ENCODE measurements around the gene ANO4. TPM values are rescaled to one million over a fixed set of nuclear protein-coding genes. Genes with fewer than 3 reads are reported as not detected.

ANO4 gene
- total and polyA plus RNA-seq, 7 donors: 0.03 to 0.11 (median 0.03) TPM; not detected in 4

DNA sequence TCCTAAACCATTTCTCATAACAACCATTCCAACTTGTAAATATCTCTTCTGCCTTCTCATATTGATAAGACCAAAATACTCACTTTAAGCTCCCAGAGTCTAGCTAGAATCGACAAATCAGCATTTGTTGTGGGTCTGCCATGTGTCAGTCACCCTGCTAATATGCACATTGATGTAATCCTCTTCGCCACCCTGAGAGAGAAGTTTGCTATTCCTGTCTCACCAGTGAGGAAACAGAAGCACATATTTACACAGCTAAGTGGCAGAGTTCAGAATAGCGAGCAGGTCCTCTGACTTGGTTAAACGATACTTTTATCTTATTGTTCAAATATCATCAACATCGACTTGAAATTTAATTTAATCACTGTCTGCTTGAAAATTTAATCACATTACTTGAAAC, 142.1 kb downstream of the ANO4 start:
- Histone ChIP-seq H3K9me3 (no peaks in the 10 kb centered on the region), H3K36me3 (ENCODE audit: insufficient read depth in 1 of 2, low read depth in 1 of 2) (no peaks in the 10 kb centered on the region), H3K4me3 (no peak overlapping the region), H3K4me1 (no peaks in the 10 kb centered on the region), H3K27me3 (ENCODE audit: insufficient read depth in 3 of 3, low read length in 2 of 3) (peaks cover 0 to 2% (median 0%) of the 10 kb centered on the region in 3 donors), H3K27ac (no peak overlapping the region)
- intact Hi-C loops (cut with DNase I): no loop called here
- ATAC-seq (no peak), DNase-seq (no peak)
- WGBS, 3 donors: 77 to 79% (median 79%) methylated on average over 5 of the region's 5 CpGs
- TF ChIP-seq, protein P1, sequence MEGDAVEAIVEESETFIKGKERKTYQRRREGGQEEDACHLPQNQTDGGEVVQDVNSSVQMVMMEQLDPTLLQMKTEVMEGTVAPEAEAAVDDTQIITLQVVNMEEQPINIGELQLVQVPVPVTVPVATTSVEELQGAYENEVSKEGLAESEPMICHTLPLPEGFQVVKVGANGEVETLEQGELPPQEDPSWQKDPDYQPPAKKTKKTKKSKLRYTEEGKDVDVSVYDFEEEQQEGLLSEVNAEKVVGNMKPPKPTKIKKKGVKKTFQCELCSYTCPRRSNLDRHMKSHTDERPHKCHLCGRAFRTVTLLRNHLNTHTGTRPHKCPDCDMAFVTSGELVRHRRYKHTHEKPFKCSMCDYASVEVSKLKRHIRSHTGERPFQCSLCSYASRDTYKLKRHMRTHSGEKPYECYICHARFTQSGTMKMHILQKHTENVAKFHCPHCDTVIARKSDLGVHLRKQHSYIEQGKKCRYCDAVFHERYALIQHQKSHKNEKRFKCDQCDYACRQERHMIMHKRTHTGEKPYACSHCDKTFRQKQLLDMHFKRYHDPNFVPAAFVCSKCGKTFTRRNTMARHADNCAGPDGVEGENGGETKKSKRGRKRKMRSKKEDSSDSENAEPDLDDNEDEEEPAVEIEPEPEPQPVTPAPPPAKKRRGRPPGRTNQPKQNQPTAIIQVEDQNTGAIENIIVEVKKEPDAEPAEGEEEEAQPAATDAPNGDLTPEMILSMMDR (IDR thresholded peaks at IDR 0.05): no peak

DNA sequence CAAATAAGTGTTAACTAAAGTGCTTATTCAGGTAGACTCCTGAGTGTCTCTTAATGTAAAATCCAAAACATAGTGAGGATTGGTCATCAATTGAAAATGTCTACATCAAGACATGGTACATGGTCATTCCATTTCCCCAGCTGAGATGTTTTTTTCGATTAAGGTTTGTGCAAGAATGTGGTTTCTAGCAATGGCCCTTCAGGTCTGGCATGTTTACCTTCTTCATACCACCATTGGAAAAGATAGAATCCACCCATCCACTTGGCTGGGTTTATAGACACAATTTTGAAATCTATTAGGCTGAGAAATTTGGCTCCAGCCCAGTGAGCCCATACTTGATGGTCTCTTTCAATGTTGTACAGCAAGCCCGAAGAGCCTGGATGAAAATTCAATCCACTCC, 145.9 kb downstream of the ANO4 start:
- Histone ChIP-seq H3K4me3 (no peak overlapping the region), H3K27me3 (ENCODE audit: insufficient read depth in 3 of 3, low read length in 2 of 3) (peaks cover 0 to 2% (median 0%) of the 10 kb centered on the region in 3 donors), H3K9me3 (no peaks in the 10 kb centered on the region), H3K27ac (no peak overlapping the region), H3K36me3 (ENCODE audit: insufficient read depth in 1 of 2, low read depth in 1 of 2) (no peaks in the 10 kb centered on the region), H3K4me1 (no peaks in the 10 kb centered on the region)
- TF ChIP-seq, protein P1 (IDR thresholded peaks at IDR 0.05): no peak
- DNase-seq (no peak), ATAC-seq (no peak)
- intact Hi-C loops (cut with DNase I): no loop called here
- WGBS, 3 donors: 51 to 82% (median 80%) methylated on average over 2 of the region's 2 CpGs

DNA sequence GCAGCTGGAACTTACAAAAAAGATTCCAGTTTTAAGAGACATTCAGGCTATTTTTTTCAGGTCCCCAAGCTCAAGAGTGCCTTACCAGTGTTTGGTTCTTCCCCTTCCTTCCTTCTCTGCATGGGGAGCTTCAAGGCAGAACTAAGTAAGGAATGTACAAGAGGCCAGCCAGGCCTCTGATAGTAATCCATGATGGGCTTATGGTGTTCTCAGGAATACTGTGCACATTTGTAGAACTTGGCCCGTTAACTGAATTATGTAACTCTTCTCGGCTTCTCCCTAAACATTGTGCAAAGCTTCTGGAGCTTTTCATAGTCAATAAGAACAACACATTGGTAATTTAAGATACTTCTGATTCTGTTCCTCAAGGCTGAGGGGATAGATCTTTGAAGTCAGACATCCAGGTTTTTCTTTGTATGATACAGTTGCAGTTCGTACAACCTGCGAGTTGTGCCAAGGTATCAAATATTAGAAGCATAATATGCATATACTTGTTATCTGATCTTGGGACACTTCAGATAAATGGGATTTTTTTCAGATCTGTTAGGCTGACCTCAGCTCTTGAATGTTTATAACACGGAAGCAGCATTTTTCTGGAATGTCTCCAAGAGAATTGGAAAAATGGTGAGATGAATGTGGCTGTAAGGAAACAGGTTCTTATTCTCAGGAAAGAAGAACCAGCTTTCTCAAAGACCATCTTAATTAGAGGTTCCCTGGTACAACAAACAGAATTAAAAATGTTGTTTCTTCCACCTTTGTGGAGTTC, 148.6 kb downstream of the ANO4 start:
- no peaks in the 10 kb centered on the region for H3K9me3 ChIP-seq

DNA sequence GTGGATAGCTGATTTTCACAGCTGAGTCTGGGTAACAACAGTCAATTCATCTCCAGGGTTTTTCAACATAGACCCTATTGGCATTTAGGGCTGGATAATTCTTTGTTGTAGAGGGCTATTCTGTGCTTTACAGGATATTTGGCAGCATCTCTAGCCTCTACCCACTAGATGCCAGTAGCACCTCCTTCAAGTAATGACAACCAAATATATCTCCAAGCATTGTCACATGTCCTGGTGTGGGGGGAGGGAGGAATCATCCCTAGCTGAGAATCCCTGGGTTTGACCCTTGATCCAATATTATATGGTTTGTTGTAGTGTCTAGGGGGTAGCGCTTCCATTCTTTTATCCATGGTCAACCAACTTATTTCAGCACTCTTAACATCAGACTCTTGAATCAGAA, 157.2 kb downstream of the ANO4 start:
- TF ChIP-seq, protein P1 (IDR thresholded peaks at IDR 0.05): no peak
- 88 to 95% (median 94%) methylated on average over 1 of the region's 1 CpG for WGBS, 3 donors
- Histone ChIP-seq H3K9me3 (no peaks in the 10 kb centered on the region), H3K36me3 (ENCODE audit: insufficient read depth in 1 of 2, low read depth in 1 of 2) (no peaks in the 10 kb centered on the region), H3K4me1 (no peaks in the 10 kb centered on the region), H3K4me3 (no peak overlapping the region), H3K27me3 (ENCODE audit: insufficient read depth in 3 of 3, low read length in 2 of 3) (no peaks in the 10 kb centered on the region), H3K27ac (no peak overlapping the region)
- DNase-seq (no peak), ATAC-seq (no peak)
- intact Hi-C loops (cut with DNase I): no loop called here

More for the DNA sequence above, 148.6 kb downstream of the ANO4 start:
- intact Hi-C loops (cut with DNase I): no loop called here
- no peak overlapping the region for H3K4me3 ChIP-seq
- 34 to 46% (median 36%) methylated on average over 5 of the region's 5 CpGs for WGBS, 3 donors
- no peaks in the 10 kb centered on the region for H3K4me1 ChIP-seq
- DNase-seq: no peak
- no peaks in the 10 kb centered on the region for H3K36me3 ChIP-seq (ENCODE audit: insufficient read depth in 1 of 2, low read depth in 1 of 2)
- no peak for ATAC-seq
- TF ChIP-seq, protein P1 (IDR thresholded peaks at IDR 0.05): no peak
- H3K27me3 ChIP-seq (ENCODE audit: insufficient read depth in 3 of 3, low read length in 2 of 3): peaks cover 0 to 2% (median 0%) of the 10 kb centered on the region in 3 donors
- H3K27ac ChIP-seq: no peak overlapping the region

DNA sequence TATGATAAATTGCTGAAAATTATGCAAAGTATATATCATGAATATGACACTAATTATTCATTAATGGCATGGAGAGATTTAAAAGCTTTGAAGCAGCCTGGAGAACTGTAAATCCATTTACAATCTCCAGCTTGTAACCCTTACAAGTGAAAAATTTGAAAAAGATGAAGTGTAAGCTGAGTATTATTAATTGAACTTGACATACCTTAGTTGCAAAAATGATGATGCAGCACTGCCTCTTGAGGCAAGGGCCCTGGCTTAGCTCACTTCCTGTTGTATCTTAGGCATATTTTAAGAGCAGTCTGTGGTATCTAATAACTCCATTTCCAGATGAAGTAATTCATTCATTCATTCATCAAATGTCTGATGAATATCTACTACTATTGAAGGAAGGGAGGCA, 158.6 kb downstream of the ANO4 start:
- Histone ChIP-seq H3K9me3 (no peaks in the 10 kb centered on the region), H3K36me3 (ENCODE audit: insufficient read depth in 1 of 2, low read depth in 1 of 2) (no peaks in the 10 kb centered on the region), H3K4me3 (no peak overlapping the region), H3K27ac (no peak overlapping the region), H3K4me1 (no peaks in the 10 kb centered on the region), H3K27me3 (ENCODE audit: insufficient read depth in 3 of 3, low read length in 2 of 3) (no peaks in the 10 kb centered on the region)
- ATAC-seq: no peak
- intact Hi-C loops (cut with DNase I): no loop called here
- TF ChIP-seq, protein P1 (IDR thresholded peaks at IDR 0.05): no peak
- DNase-seq: no peak
